ENCODE results near the gene CHADL.
A peak's percentile ranks its signal among the peaks of the same experiment; 100 is the strongest.

CHADL gene, protein sequence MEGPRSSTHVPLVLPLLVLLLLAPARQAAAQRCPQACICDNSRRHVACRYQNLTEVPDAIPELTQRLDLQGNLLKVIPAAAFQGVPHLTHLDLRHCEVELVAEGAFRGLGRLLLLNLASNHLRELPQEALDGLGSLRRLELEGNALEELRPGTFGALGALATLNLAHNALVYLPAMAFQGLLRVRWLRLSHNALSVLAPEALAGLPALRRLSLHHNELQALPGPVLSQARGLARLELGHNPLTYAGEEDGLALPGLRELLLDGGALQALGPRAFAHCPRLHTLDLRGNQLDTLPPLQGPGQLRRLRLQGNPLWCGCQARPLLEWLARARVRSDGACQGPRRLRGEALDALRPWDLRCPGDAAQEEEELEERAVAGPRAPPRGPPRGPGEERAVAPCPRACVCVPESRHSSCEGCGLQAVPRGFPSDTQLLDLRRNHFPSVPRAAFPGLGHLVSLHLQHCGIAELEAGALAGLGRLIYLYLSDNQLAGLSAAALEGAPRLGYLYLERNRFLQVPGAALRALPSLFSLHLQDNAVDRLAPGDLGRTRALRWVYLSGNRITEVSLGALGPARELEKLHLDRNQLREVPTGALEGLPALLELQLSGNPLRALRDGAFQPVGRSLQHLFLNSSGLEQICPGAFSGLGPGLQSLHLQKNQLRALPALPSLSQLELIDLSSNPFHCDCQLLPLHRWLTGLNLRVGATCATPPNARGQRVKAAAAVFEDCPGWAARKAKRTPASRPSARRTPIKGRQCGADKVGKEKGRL

DNA sequence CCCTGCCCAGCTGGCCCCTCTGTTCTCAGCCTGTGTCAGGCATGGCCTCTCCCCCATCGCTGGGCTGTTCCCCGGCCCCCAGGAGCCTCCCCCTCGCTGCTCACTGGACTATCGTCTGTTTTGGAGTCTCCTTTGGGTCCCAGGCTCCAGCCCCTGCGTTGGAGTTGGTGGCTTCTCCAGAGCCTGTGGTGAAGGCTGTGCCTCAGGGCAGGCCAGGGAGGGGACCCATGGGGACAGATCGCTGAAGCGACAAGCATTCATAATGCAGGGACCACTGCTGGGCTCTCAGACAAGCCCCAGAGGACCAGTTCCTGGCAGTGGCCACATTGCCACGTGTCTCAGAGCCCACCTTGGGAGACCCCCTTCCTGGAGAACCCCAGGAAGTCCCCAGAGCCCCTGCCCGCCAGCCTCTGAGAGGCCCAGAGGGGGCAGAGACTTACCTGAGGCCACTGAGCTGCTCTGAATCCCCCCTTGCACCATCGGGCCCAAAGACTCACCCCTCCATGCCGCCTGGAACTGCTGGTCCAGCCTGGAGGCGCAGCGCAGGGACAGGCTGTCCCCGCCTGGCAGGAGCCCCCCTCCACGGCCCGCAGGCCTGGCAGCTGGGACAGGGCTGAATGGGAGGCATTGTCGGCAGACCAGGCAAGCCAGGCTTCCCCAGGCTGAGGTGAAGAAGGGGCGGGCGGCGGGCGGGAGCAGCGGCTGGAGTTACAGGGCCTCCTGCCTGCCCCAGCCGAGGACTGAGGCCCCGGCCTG is at the start of gene CHADL:
Gene CHADL (minus strand): TSS at position 555 of the 756 bp plus-strand sequence. CDS start 50 bp downstream, at position 505.
- Mint-ChIP-seq H3K27me3 (ENCODE audit: low read depth) (peaks cover 4% of the 10 kb centered on the region), H3K36me3 (ENCODE audit: low read depth) (peaks cover 8% of the 10 kb centered on the region), H3K9me3 (no peaks in the 10 kb centered on the region), H3K4me1 (ENCODE audit: low read depth) (peaks cover 4% of the 10 kb centered on the region), H3K27ac (no peak within 1 kb of the TSS), H3K4me3 (peak within 1 kb of the TSS; percentile 34)

- Mint-ChIP-seq H3K27ac (no peak overlapping the region), H3K4me3 (no peak overlapping the region), H3K36me3 (ENCODE audit: low read depth) (peaks cover 3% of the 10 kb centered on the region), H3K9me3 (no peaks in the 10 kb centered on the region), H3K4me1 (ENCODE audit: low read depth) (peaks cover 15% of the 10 kb centered on the region), H3K27me3 (ENCODE audit: low read depth) (no peaks in the 10 kb centered on the region)
These were observed 48.9 kb upstream of the CHADL start for GRCh38 chr22:41289671-41290070.

GRCh38 chr22:41288245-41288946 is 47.7 kb upstream of the CHADL start:
- Mint-ChIP-seq H3K4me3 (peak overlapping the region; percentile 67), H3K4me1 (ENCODE audit: low read depth) (peaks cover 18% of the 10 kb centered on the region), H3K27ac (peak overlapping the region; percentile 83), H3K27me3 (ENCODE audit: low read depth) (no peaks in the 10 kb centered on the region), H3K36me3 (ENCODE audit: low read depth) (peaks cover 10% of the 10 kb centered on the region), H3K9me3 (no peaks in the 10 kb centered on the region)

DNA sequence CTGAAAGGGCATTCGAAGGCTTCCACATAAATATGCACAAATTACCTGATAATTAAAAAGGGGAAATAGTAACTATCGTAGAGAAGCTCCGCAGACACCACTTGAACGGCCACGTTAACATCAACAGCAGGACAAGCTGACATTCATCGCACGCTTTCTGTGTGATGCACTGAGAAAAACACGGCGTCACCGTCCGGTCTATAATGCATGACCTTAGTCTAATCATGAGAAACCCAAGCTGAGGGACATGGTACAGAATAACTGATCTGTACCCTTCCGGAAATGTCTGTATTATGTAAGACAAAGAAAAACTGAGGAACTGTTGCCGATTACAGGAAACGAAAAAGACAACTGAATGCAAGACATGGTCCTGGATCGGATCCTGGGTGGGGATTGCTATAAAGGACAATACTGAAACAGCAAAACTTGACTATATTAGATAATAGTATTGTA is 45.9 kb upstream of the CHADL start:
- H3K4me1 Mint-ChIP-seq (ENCODE audit: low read depth), result peaks cover 21% of the 10 kb centered on the region
- H3K36me3 Mint-ChIP-seq (ENCODE audit: low read depth), result peaks cover 15% of the 10 kb centered on the region
- no peaks in the 10 kb centered on the region for H3K9me3 Mint-ChIP-seq
- H3K4me3 Mint-ChIP-seq, result peak overlapping the region; percentile 91
- peak overlapping the region; percentile 97 for H3K27ac Mint-ChIP-seq
- H3K27me3 Mint-ChIP-seq (ENCODE audit: low read depth), result no peaks in the 10 kb centered on the region

DNA sequence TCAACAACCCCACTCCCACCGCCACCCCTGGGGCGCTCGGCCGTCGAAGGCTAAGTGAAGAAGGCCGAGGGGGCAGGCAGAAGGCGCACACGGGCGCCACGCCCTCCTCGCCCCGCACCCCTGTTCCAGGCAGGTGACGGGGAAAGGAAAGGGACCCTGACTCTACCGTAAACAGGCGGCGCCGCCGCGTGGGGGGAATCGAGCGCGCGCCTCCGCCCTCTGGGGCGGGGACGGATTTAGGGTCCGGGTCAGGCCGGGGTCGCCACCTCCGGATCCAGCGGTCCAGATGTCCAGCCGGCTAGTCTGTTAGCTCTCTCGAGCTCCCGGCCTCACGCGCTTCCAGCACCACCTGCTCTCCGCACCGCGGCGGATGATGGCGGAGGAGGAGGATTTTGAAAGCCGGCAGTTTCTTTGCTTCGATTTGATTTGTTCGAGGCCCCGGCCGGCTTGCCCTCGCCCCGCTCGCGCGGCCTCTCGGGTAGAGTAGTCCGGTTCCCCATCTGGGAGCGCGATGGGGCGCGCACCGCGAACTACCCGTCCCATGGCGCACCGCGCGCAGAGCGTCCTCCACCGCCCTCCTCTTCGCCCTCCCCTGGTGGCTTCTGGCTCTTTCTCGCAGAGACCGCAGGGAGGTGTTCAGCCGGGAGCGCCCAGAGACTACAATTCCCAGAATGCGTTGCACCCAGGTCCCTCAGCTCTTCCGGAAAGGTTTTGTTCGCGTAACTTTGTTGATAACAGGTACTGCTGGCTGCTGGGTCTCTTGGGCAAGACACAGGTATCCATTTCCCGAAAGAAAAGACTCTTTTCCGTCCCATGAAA is 45.3 kb upstream of the CHADL start, which contains the start of gene RANGAP1:
Gene RANGAP1 (minus strand): TSS at position 368 of the 819 bp plus-strand sequence. CDS start 5,143 bp downstream, outside the sequence.
- H3K27me3 Mint-ChIP-seq (ENCODE audit: low read depth), result no peaks in the 10 kb centered on the region
- H3K27ac Mint-ChIP-seq, result peak within 1 kb of the TSS; percentile 97
- H3K9me3 Mint-ChIP-seq, result no peaks in the 10 kb centered on the region
- H3K4me3 Mint-ChIP-seq, result peak within 1 kb of the TSS; percentile 91
- peaks cover 22% of the 10 kb centered on the region for H3K4me1 Mint-ChIP-seq (ENCODE audit: low read depth)
- peaks cover 18% of the 10 kb centered on the region for H3K36me3 Mint-ChIP-seq (ENCODE audit: low read depth)

DNA sequence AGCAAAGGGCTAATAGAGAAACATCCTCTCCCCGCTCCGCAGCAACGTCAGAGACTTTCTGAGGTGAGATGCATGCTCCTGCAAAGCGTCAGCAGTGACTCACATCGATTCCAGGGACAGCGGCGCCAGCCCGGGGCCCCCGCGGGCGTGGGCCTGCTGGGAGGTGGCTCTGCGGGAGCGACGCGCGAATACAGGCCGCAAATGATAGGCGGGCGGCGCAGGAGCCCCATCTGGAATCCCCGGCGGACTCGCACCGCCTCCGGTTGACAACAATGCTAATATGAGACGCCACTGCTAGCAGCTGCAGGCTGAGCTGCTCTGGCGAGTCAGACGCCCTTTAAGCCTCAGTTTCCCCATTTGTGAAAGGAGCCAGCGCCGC is 44.7 kb upstream of the CHADL start:
- H3K27ac Mint-ChIP-seq, result peak overlapping the region; percentile 97
- peaks cover 22% of the 10 kb centered on the region for H3K4me1 Mint-ChIP-seq (ENCODE audit: low read depth)
- H3K9me3 Mint-ChIP-seq, result no peaks in the 10 kb centered on the region
- H3K27me3 Mint-ChIP-seq (ENCODE audit: low read depth), result no peaks in the 10 kb centered on the region
- peaks cover 18% of the 10 kb centered on the region for H3K36me3 Mint-ChIP-seq (ENCODE audit: low read depth)
- peak overlapping the region; percentile 91 for H3K4me3 Mint-ChIP-seq

- Mint-ChIP-seq H3K4me1 (ENCODE audit: low read depth) (peaks cover 22% of the 10 kb centered on the region), H3K4me3 (peak overlapping the region; percentile 91), H3K9me3 (no peaks in the 10 kb centered on the region), H3K36me3 (ENCODE audit: low read depth) (peaks cover 18% of the 10 kb centered on the region), H3K27ac (peak overlapping the region; percentile 97), H3K27me3 (ENCODE audit: low read depth) (no peaks in the 10 kb centered on the region)
These were observed 43.7 kb upstream of the CHADL start for GRCh38 chr22:41284465-41284864.

DNA sequence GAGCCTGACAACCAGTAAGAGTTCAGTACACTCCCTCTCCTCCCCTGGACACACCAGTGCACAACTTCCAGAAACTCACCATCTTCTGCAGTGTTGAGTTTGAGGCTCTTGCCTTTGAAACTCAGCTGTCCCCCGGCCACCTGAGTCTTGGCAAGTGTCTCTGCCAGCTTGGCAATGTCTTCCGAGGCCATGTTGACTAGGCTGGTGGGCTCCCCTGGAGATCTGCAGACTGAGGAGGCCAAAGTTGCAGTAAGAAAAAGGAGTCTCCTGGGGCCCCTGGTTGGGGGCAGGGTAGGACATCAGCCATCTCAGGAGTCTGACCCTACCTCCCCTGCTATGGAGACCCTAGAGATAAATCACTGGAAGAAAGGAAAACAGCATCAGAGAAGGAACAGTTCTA is 40.1 kb upstream of the CHADL start:
- Mint-ChIP-seq H3K27me3 (ENCODE audit: low read depth) (no peaks in the 10 kb centered on the region), H3K9me3 (no peaks in the 10 kb centered on the region), H3K36me3 (ENCODE audit: low read depth) (peaks cover 30% of the 10 kb centered on the region), H3K27ac (no peak overlapping the region), H3K4me3 (no peak overlapping the region), H3K4me1 (ENCODE audit: low read depth) (peaks cover 12% of the 10 kb centered on the region)

DNA sequence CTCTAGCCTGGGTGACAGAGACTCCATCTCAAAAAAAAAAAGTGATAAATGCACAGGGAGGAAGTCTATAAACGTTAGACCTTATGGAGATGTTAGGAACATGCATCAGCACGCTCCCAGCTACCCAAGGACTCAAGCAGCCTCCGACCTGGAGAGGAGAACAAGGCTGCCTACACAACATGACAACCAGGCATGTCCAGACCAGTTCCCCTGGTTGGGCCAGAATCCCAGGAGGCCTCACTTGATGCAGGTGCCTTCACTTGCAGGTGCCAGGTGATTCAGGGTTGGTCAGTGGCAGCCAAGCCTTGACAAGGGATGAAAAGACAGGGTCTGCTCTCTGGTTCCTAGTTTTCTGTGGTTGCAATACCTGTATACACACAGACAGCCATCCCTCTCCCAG is 39.3 kb upstream of the CHADL start:
- H3K4me3 Mint-ChIP-seq, result no peak overlapping the region
- no peak overlapping the region for H3K27ac Mint-ChIP-seq
- H3K9me3 Mint-ChIP-seq, result no peaks in the 10 kb centered on the region
- peaks cover 30% of the 10 kb centered on the region for H3K36me3 Mint-ChIP-seq (ENCODE audit: low read depth)
- peaks cover 9% of the 10 kb centered on the region for H3K4me1 Mint-ChIP-seq (ENCODE audit: low read depth)
- no peaks in the 10 kb centered on the region for H3K27me3 Mint-ChIP-seq (ENCODE audit: low read depth)

- Mint-ChIP-seq H3K4me3 (no peak overlapping the region), H3K9me3 (no peaks in the 10 kb centered on the region), H3K36me3 (ENCODE audit: low read depth) (peaks cover 34% of the 10 kb centered on the region), H3K4me1 (ENCODE audit: low read depth) (no peaks in the 10 kb centered on the region), H3K27me3 (ENCODE audit: low read depth) (no peaks in the 10 kb centered on the region), H3K27ac (no peak overlapping the region)
These were observed 34.1 kb upstream of the CHADL start for GRCh38 chr22:41274856-41275255.

DNA sequence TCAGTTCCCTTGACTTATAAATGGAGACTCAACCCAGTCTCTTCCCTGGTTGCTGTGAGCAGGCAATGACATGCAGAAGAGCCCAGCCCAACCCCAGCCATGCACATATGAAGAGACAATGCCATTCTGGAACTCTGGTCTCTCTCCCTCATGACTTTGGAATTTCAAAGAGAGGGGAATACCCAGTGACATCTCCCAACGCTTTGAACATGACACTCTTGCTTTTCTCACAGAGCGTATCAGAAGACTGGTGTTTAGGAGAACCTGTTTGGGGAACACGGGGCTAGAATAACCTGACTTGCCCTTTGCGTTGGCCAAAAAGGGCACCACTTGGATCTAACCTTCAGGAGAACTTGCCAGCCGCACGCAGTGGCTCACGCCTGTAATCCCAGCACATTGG is 32.4 kb upstream of the CHADL start:
- Mint-ChIP-seq H3K36me3 (ENCODE audit: low read depth) (peaks cover 34% of the 10 kb centered on the region), H3K27ac (no peak overlapping the region), H3K9me3 (no peaks in the 10 kb centered on the region), H3K4me3 (no peak overlapping the region), H3K27me3 (ENCODE audit: low read depth) (no peaks in the 10 kb centered on the region), H3K4me1 (ENCODE audit: low read depth) (no peaks in the 10 kb centered on the region)

- Mint-ChIP-seq H3K9me3 (no peaks in the 10 kb centered on the region), H3K27me3 (ENCODE audit: low read depth) (no peaks in the 10 kb centered on the region), H3K4me1 (ENCODE audit: low read depth) (no peaks in the 10 kb centered on the region), H3K36me3 (ENCODE audit: low read depth) (peaks cover 27% of the 10 kb centered on the region), H3K4me3 (no peak overlapping the region), H3K27ac (no peak overlapping the region)
These were observed 31.1 kb upstream of the CHADL start for GRCh38 chr22:41271787-41272186.

- Mint-ChIP-seq H3K27ac (no peak overlapping the region), H3K27me3 (ENCODE audit: low read depth) (no peaks in the 10 kb centered on the region), H3K9me3 (no peaks in the 10 kb centered on the region), H3K36me3 (ENCODE audit: low read depth) (peaks cover 28% of the 10 kb centered on the region), H3K4me3 (no peak overlapping the region), H3K4me1 (ENCODE audit: low read depth) (peaks cover 2% of the 10 kb centered on the region)
These were observed 27.2 kb upstream of the CHADL start for GRCh38 chr22:41267958-41268357.

Data from T-helper 1 cell treated with Interleukin-12 subunit alpha and Interleukin-12 subunit beta and Interleukin-4 antibody, amounts not matched to agents 30 μg/mL and 1 μg/mL, for 36 hours (primary cell).